ENCODE data around the gene LCNL1.

GRCh38 chr9:136977223-136977622 lies 5.6 kb upstream of the LCNL1 start, which contains the start of gene PTGDS:
- TF ChIP-seq, protein P1, sequence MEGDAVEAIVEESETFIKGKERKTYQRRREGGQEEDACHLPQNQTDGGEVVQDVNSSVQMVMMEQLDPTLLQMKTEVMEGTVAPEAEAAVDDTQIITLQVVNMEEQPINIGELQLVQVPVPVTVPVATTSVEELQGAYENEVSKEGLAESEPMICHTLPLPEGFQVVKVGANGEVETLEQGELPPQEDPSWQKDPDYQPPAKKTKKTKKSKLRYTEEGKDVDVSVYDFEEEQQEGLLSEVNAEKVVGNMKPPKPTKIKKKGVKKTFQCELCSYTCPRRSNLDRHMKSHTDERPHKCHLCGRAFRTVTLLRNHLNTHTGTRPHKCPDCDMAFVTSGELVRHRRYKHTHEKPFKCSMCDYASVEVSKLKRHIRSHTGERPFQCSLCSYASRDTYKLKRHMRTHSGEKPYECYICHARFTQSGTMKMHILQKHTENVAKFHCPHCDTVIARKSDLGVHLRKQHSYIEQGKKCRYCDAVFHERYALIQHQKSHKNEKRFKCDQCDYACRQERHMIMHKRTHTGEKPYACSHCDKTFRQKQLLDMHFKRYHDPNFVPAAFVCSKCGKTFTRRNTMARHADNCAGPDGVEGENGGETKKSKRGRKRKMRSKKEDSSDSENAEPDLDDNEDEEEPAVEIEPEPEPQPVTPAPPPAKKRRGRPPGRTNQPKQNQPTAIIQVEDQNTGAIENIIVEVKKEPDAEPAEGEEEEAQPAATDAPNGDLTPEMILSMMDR (IDR thresholded peaks at IDR 0.05; ENCODE audit: poor library complexity): no peak
- no peak for TF ChIP-seq EZH2 (IDR thresholded peaks at IDR 0.05; ENCODE audit: borderline replicate concordance)

All from hepatocyte (in vitro differentiated cells).